Medulla oblongata (tissue), 1 donor: ENCODE data around the gene CYP11A1.
A peak's percentile ranks its signal among the peaks of the same experiment; 100 is the strongest.

ENCODE experiments used
- DNase-seq: peaks from one replicate; pipeline ENCODE4 v3.0.0-alpha.2; 2015; ENCODE audit errors: extremely low spot score

The CYP11A1 gene

GRCh38 chr15:74301583-74302361 lies 65.7 kb downstream of the CYP11A1 start:
- DNase-seq, result no peak

- no peak for DNase-seq
Measured at GRCh38 chr15:74300057-74300795, 67.2 kb downstream of the CYP11A1 start.

- no peak for DNase-seq
Measured at GRCh38 chr15:74297887-74298286, 69.6 kb downstream of the CYP11A1 start.

GRCh38 chr15:74295800-74296199 lies 71.6 kb downstream of the CYP11A1 start:
- no peak for DNase-seq

- no peak for DNase-seq
Measured at GRCh38 chr15:74294010-74294409, 73.4 kb downstream of the CYP11A1 start.

- DNase-seq, result no peak
Measured at GRCh38 chr15:74293021-74293810, 74.2 kb downstream of the CYP11A1 start.

GRCh38 chr15:74291101-74292071 lies 76.1 kb downstream of the CYP11A1 start:
- peak; percentile 64 for DNase-seq

- no peak for DNase-seq
Measured at GRCh38 chr15:74290645-74291044, 76.8 kb downstream of the CYP11A1 start.

DNA sequence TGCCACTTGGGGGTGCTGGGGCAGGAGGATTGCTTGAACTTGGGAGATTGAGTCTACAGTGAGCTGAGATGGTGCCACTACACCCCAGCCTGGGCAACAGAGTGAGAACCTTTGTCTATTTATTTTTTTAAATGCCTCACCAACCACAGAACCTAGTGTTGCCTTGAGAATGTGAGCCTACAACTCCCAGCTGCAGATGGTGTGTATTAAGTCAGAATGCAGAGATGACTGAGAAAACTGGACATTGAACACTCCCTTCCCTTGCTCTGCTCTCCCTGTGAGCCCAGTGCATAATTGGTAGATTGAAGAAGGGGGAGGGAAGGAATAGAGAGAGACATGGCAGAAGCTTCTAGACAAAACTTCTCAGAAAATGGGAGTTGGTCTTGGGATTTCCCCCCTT lies 77.8 kb downstream of the CYP11A1 start:
- no peak for DNase-seq
